Measurements from ENCODE around the gene CEACAM20.

CEACAM20 gene

DNA sequence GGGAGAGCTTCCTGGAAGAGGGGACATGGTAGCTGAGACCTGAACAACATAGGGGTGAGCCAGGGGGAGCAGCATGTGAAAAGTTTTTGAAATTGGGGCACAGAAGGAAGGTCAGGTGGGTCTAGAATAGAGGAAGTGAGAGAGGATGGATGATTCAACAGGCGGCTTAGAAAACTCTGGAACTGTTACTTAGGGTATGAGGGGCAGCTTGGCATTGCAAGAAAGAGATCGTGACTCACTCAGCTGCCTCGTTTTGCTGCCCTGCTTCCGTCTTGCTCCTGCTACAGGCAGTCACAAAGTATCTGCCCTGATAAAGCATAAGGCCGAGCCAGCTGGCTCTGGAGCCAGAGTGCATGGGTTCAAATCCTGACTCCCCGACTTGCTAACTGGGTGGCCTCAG, 1.3 kb upstream of the CEACAM20 start:
- TF ChIP-seq, protein P1, sequence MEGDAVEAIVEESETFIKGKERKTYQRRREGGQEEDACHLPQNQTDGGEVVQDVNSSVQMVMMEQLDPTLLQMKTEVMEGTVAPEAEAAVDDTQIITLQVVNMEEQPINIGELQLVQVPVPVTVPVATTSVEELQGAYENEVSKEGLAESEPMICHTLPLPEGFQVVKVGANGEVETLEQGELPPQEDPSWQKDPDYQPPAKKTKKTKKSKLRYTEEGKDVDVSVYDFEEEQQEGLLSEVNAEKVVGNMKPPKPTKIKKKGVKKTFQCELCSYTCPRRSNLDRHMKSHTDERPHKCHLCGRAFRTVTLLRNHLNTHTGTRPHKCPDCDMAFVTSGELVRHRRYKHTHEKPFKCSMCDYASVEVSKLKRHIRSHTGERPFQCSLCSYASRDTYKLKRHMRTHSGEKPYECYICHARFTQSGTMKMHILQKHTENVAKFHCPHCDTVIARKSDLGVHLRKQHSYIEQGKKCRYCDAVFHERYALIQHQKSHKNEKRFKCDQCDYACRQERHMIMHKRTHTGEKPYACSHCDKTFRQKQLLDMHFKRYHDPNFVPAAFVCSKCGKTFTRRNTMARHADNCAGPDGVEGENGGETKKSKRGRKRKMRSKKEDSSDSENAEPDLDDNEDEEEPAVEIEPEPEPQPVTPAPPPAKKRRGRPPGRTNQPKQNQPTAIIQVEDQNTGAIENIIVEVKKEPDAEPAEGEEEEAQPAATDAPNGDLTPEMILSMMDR (IDR thresholded peaks at IDR 0.05; ENCODE audit: low read depth, low read length), result no peak
- no peak overlapping the region for H3K4me3 ChIP-seq (ENCODE audit: low read depth, low read length)

DNA sequence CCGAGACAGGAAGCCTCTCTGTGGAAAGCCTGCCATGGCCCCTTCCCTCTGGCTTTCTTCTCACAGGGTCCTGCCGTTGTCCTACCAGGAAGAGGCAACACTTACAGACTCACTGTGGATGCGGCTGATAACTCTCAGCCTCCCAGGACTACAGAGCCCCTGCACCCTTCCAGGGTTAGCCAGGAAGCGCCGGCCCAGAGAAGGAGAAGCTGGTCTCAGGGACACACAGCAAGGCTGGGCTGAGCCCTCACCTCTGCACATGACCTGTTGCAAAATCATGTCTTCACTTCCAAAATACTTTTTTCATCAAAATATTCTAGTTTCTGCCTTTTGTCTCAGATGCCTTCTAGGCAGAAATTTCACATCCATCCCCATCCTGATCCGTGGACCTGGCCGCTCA, 1.9 kb downstream of the CEACAM20 start:
- H3K4me3 ChIP-seq (ENCODE audit: low read depth, low read length), result no peak overlapping the region
- TF ChIP-seq, protein P1 (IDR thresholded peaks at IDR 0.05; ENCODE audit: low read depth, low read length), result no peak

DNA sequence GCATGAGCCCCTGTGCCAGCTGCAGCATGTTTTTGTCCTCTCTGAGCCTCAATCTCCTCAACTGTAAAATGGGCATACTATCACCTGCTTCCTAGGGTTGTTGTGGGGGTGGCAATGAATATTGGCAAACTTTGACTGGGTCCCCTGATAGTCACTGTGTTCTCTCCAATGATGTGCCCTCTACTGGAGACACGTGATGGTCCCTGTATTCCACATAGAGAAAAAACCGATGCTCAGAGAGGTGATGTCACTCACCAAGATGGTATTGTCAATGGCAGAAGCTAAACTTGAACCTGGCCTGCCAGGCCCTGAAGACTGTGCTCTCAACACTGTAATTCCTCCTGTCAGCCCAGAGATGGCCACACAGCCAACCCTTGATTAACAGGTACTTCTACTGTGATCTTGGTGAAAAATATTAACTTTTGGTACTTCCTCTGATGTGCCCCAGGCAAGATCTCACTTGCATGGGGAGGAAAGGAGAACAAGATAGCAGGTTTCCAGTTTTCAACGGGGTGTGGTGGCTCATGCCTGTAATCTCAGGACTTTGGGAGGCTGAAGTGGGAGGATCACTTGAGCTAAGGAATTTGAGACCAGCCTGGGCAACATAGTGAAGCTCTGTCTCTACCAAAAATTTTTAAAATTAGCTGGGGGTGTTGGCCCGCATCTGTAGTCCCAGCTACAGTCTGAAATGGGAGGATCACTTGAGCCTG, 3.6 kb downstream of the CEACAM20 start:
- TF ChIP-seq, protein P1 (IDR thresholded peaks at IDR 0.05; ENCODE audit: low read depth, low read length), result no peak
- no peak overlapping the region for H3K4me3 ChIP-seq (ENCODE audit: low read depth, low read length)

DNA sequence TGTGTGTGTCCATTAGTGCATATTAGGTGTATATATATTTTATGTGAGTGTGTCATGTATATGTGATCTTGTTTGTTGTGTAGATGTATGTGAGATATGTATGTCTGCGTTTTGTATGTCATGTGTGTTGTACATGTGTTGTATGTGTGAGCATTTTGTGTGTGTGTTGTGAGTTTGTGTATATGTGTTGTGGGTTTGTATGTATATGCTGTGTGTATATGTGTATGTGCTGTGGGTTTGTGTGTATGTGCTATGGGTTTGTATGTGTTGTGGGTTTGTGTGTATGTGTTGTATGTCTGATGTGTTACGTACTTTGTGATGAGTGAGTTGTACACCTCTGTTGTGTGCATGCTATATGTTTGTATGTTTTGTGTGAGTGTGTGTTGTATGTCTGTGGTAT, 8.1 kb downstream of the CEACAM20 start:
- no peak overlapping the region for H3K4me3 ChIP-seq (ENCODE audit: low read depth, low read length)
- TF ChIP-seq, protein P1 (IDR thresholded peaks at IDR 0.05; ENCODE audit: low read depth, low read length), result no peak

DNA sequence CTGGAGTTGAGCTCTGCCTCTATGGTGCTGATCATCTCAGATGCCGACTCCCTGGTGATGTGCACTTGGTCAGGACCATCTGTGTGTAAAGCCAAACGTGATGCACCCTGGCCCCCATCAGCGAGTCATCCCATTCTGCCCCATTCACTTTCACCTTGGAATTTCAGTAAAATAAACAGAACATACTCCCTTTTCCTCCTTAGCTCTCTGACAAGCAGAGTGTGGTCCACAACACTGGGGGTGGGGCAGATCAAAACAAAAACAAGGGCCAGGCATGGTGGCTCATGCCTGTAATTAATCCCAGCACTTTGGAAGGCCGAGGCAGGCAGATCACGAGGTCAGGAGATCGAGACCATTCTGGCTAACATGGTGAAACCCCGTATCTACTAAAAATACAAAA, 12.3 kb downstream of the CEACAM20 start:
- TF ChIP-seq, protein P1 (IDR thresholded peaks at IDR 0.05; ENCODE audit: low read depth, low read length), result no peak
- no peak overlapping the region for H3K4me3 ChIP-seq (ENCODE audit: low read depth, low read length)

DNA sequence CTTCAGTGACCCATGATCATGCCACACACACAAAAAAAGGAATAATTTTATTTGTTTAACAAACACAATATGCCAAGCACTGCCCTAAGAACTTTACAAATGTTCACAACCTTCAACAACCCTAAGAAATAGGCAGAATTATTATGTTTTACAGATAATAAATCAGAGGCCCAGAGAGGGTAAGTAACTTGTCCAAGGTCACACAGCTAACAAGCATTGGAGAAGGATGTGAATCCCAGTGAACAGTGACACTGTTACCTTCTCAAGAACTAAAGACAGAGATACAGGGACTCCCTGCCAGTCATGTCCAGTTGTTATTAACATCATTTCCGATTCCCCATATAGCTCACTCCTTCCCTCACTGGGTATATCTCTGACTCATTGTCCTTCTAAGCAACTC, 13.6 kb downstream of the CEACAM20 start:
- TF ChIP-seq, protein P1 (IDR thresholded peaks at IDR 0.05; ENCODE audit: low read depth, low read length), result no peak
- H3K4me3 ChIP-seq (ENCODE audit: low read depth, low read length), result no peak overlapping the region

DNA sequence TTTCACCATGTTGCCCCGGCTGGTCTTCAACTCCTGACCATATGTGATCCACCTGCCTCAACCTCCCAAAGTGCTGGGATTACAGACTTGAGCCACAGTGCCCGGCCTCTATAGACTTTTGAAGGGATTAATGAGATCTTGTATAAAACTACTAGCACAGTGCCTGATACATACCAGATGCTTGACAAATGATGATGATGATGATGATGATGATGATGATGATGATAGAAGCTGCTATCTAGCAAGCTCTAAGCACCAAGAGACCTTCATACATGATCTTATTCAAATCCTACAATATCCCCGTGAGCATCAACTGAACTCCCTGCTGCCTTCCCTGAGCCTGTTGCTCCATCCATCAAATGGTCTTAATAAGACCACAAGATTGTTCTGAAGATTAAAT, 14.4 kb downstream of the CEACAM20 start:
- TF ChIP-seq, protein P1 (IDR thresholded peaks at IDR 0.05; ENCODE audit: low read depth, low read length), result no peak
- no peak overlapping the region for H3K4me3 ChIP-seq (ENCODE audit: low read depth, low read length)

All from WI38 (cell line).